Embryonic facial prominence (tissue), 1 donor: Measurements from ENCODE around the gene CYP26B1.

Experiments
- DNase-seq: peaks from one replicate; pipeline ENCODE4 v3.0.0-alpha.2; 2016; ENCODE audit errors: extremely low spot score

CYP26B1 gene

GRCh38 chr2:72083751-72084583 is 63.7 kb downstream of the CYP26B1 start:
- no peak for DNase-seq

- no peak for DNase-seq
Measured at GRCh38 chr2:72082887-72083286, 64.8 kb downstream of the CYP26B1 start.

- DNase-seq, result no peak
Measured at GRCh38 chr2:72082021-72082601, 65.6 kb downstream of the CYP26B1 start.

- no peak for DNase-seq
Measured at GRCh38 chr2:72081451-72081850, 66.2 kb downstream of the CYP26B1 start.

- no peak for DNase-seq
Measured at GRCh38 chr2:72080286-72081145, 67.1 kb downstream of the CYP26B1 start.
